DOHH2 (cell line): ENCODE measurements around the gene LIFR.

Experiments used
- H3F3A ChIP-seq: fragments of 200-600 bp; sonication (generic), shearing (Covaris generic); 2 replicates; pipeline ENCODE4 v1.6.0; 2016; ENCODE audit warnings: antibody characterized with exemption, mild to moderate bottlenecking; ENCODE audit not compliant: control insufficient read depth, insufficient read depth
- H3K27ac ChIP-seq: fragments of 200-600 bp; sonication (generic); 2 replicates; pipeline ENCODE4 v1.5.1; 2014; ENCODE audit warnings: low read depth, mild to moderate bottlenecking, low read length, moderate library complexity
- H3K27me3 ChIP-seq: fragments of 200-600 bp; sonication (generic); 2 replicates; pipeline ENCODE4 v1.6.1; 2014; ENCODE audit warnings: mild to moderate bottlenecking, low read length, mixed read lengths; ENCODE audit not compliant: control insufficient read depth
- H3K36me3 ChIP-seq: fragments of 200-600 bp; sonication (generic); 2 replicates; pipeline ENCODE4 v1.6.1; 2014; ENCODE audit warnings: mild to moderate bottlenecking, low read length, moderate library complexity, mixed read lengths; ENCODE audit not compliant: control insufficient read depth
- H3K4me1 ChIP-seq: fragments of 200-600 bp; sonication (generic); 2 replicates; pipeline ENCODE4 v1.6.1; 2014; ENCODE audit warnings: mild to moderate bottlenecking, low read length, mixed read lengths; ENCODE audit not compliant: control insufficient read depth
- H3K4me2 ChIP-seq: fragments of 200-600 bp; sonication (generic); 2 replicates; pipeline ENCODE4 v1.6.0; 2014; ENCODE audit warnings: mild to moderate bottlenecking, low read length, moderate library complexity
- H3K4me3 ChIP-seq: fragments of 200-600 bp; sonication (generic); 2 replicates; pipeline ENCODE4 v1.5.1; 2014; ENCODE audit warnings: mild to moderate bottlenecking, low read length, mixed read lengths
- H3K79me2 ChIP-seq: fragments of 200-600 bp; sonication (generic); 2 replicates; pipeline ENCODE4 v1.6.1; 2014; ENCODE audit warnings: mild to moderate bottlenecking, low read length, mixed read lengths; ENCODE audit not compliant: control insufficient read depth
- H3K9me2 ChIP-seq: fragments of 200-600 bp; sonication (generic); replicated peaks from 2 replicates; pipeline ENCODE4 v1.6.1; 2014; ENCODE audit warnings: mild to moderate bottlenecking, low read length, mixed read lengths; ENCODE audit not compliant: control insufficient read depth
- H3K9me3 ChIP-seq: fragments of 200-600 bp; sonication (generic); 2 replicates; pipeline ENCODE4 v1.6.1; 2014; ENCODE audit warnings: antibody characterized with exemption, low read length, mixed read lengths; ENCODE audit not compliant: control insufficient read depth, insufficient read depth
- H4K20me1 ChIP-seq: fragments of 200-600 bp; sonication (generic); 2 replicates; pipeline ENCODE4 v1.6.0; 2014; ENCODE audit warnings: low read depth, mild to moderate bottlenecking, antibody characterized with exemption, low read length, moderate library complexity; ENCODE audit not compliant: control insufficient read depth, insufficient read depth
- EZH2phosphoT487 ChIP-seq: fragments of 200-600 bp; sonication (generic); IDR thresholded peaks from 2 replicates; pipeline ENCODE4 v1.6.1; 2017; ENCODE audit warnings: borderline replicate concordance, mild to moderate bottlenecking, antibody characterized with exemption, low read length, moderate library complexity, mixed read lengths
- TF ChIP-seq, protein P1 (sequence below): fragments of 200-600 bp; sonication (generic); IDR thresholded peaks from one replicate; pipeline ENCODE4 v1.5.1; 2014; ENCODE audit warnings: antibody characterized with exemption, mild to moderate bottlenecking, low read depth, low read length; ENCODE audit not compliant: poor library complexity, severe bottlenecking

LIFR gene

DNA sequence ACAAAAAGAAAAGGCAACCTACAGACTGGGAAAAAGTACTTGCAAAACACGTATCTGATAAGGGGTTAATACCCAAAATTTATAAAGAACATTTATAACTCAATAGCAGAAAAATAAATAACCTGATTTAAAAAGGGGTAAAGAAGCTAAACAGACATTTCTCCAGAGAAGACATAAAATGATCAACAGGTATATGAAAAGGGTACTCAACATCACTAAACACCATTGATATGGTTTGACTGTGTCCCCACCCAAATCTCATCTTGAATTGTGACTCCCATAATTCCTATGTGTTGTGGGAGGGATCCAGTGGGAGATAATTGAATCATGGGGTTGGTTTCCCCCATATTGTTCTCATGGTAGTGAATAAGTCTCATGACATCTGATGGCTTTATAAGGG lies 27.1 kb upstream of the LIFR start:
- no peaks in the 10 kb centered on the region for H3K36me3 ChIP-seq
- no peaks in the 10 kb centered on the region for H3K4me1 ChIP-seq
- H3K27ac ChIP-seq: no peak overlapping the region
- no peak overlapping the region for H3K4me3 ChIP-seq
- no peaks in the 10 kb centered on the region for H3K79me2 ChIP-seq
- no peaks in the 10 kb centered on the region for H3K9me3 ChIP-seq
- TF ChIP-seq, protein P1, sequence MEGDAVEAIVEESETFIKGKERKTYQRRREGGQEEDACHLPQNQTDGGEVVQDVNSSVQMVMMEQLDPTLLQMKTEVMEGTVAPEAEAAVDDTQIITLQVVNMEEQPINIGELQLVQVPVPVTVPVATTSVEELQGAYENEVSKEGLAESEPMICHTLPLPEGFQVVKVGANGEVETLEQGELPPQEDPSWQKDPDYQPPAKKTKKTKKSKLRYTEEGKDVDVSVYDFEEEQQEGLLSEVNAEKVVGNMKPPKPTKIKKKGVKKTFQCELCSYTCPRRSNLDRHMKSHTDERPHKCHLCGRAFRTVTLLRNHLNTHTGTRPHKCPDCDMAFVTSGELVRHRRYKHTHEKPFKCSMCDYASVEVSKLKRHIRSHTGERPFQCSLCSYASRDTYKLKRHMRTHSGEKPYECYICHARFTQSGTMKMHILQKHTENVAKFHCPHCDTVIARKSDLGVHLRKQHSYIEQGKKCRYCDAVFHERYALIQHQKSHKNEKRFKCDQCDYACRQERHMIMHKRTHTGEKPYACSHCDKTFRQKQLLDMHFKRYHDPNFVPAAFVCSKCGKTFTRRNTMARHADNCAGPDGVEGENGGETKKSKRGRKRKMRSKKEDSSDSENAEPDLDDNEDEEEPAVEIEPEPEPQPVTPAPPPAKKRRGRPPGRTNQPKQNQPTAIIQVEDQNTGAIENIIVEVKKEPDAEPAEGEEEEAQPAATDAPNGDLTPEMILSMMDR: no peak
- no peak for TF ChIP-seq EZH2phosphoT487
- no peaks in the 10 kb centered on the region for H3K27me3 ChIP-seq
- H4K20me1 ChIP-seq: no peaks in the 10 kb centered on the region
- H3F3A ChIP-seq: no peaks in the 10 kb centered on the region
- H3K9me2 ChIP-seq: no peaks in the 10 kb centered on the region
- H3K4me2 ChIP-seq: no peak overlapping the region

DNA sequence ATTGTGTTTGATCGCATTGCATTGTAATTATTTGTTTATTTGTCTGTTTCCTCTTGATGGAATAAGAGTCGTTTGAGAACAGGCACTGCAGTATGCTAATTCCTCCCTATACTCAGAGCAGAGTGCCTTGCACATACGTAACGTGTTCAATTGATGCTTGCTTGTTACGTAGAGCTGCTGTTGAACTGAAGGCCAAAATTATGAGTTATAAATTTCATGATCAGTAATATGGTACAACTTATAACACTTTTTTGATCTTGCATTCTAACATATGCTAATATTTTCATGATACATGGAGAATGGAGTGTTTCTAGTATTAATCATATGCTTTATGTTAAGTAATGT lies 26.5 kb upstream of the LIFR start:
- no peak for TF ChIP-seq EZH2phosphoT487
- TF ChIP-seq, protein P1: no peak
- Histone ChIP-seq H3K79me2 (no peaks in the 10 kb centered on the region), H3K27ac (no peak overlapping the region), H3K36me3 (no peaks in the 10 kb centered on the region), H3F3A (no peaks in the 10 kb centered on the region), H4K20me1 (no peaks in the 10 kb centered on the region), H3K9me3 (no peaks in the 10 kb centered on the region), H3K4me3 (no peak overlapping the region), H3K4me2 (no peak overlapping the region), H3K27me3 (no peaks in the 10 kb centered on the region), H3K4me1 (no peaks in the 10 kb centered on the region), H3K9me2 (no peaks in the 10 kb centered on the region)

DNA sequence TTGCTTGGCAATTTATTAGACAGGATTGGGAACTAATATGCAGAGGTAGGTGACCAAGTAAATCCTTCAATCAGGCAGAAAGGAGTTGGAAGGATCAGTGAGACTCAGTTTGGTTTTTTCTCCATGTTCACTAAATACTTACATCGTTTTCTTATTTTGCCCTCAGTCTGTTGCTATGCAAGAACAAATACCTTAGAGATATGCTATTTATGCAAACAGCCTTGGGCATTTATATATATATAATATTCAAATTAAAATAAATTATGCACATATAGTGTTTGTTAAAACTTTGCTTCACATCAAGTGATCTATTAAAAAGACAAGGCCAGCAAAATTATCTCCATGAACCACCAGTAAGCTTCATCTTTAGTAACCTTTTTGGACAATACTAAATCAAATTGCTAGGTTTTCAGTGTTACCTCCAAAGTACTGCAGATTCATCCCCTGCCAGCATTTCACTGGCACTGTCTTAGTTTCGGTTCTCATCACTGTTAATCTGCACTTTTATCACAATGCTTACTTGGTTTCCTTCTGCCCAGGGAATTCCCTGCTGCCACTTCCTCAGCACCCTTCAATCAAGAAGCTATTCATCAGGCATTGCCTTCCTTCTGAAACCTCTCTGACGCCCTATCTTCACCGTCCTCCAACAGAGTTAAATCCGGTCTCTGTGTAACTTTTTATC lies 26.0 kb upstream of the LIFR start:
- TF ChIP-seq, protein P1: no peak
- no peak for TF ChIP-seq EZH2phosphoT487
- H3K27ac ChIP-seq: no peak overlapping the region
- H3K4me3 ChIP-seq: no peak overlapping the region
- H3K9me3 ChIP-seq: no peaks in the 10 kb centered on the region
- H3K36me3 ChIP-seq: no peaks in the 10 kb centered on the region
- H3K4me1 ChIP-seq: no peaks in the 10 kb centered on the region
- H3K4me2 ChIP-seq: no peak overlapping the region
- no peaks in the 10 kb centered on the region for H3K79me2 ChIP-seq
- no peaks in the 10 kb centered on the region for H3K27me3 ChIP-seq
- no peaks in the 10 kb centered on the region for H4K20me1 ChIP-seq
- no peaks in the 10 kb centered on the region for H3K9me2 ChIP-seq
- no peaks in the 10 kb centered on the region for H3F3A ChIP-seq
